A673 (cell line): ENCODE measurements around the gene TCF7L2. TPM values are rescaled to one million over a fixed set of nuclear protein-coding genes. Genes with fewer than 3 reads are reported as not detected.

ENCODE experiments used
- BruUV-seq: library from RNA; stranded (reverse); fragments of 400-500 nt; replicated peaks from 2 replicates; lab custom pipeline; 2021; lab: Mats Ljungman, UMichigan
- CTCF ChIA-PET: fragments of 300-600 bp; sonication (Branson Sonifier 250); formaldehyde crosslinking; loops from one replicate; lab custom pipeline; 2022; ENCODE audit warnings: antibody characterized with exemption; lab: Charles Lee
- POLR2A ChIA-PET: fragments of 300-600 bp; sonication (Branson Sonifier 250); formaldehyde crosslinking; loops from one replicate; lab custom pipeline; 2022; ENCODE audit warnings: antibody characterized with exemption; ENCODE audit not compliant: low non-redundant PET; lab: Charles Lee
- DNase-seq: peaks from one replicate; pipeline ENCODE4 v3.0.0-alpha.2; 2015; ENCODE audit warnings: low spot score
- H3K27ac ChIP-seq: fragments of 200-600 bp; sonication (generic); 2 replicates; pipeline ENCODE4 v1.5.1; 2016; ENCODE audit warnings: mixed run types, low read depth, mild to moderate bottlenecking, mixed read lengths, antibody characterized with exemption, low read length; ENCODE audit not compliant: poor library complexity, severe bottlenecking
- H3K27me3 ChIP-seq: fragments of 200-600 bp; sonication (generic); replicated peaks from 2 replicates; pipeline ENCODE4 v1.6.1; 2017; ENCODE audit warnings: mixed run types, low read depth, mild to moderate bottlenecking, mixed read lengths, antibody characterized with exemption, low read length; ENCODE audit not compliant: insufficient read depth, poor library complexity
- H3K36me3 ChIP-seq: fragments of 200-600 bp; sonication (generic); 2 replicates; pipeline ENCODE4 v1.6.1; 2016; ENCODE audit warnings: mixed run types, mild to moderate bottlenecking, mixed read lengths, antibody characterized with exemption, low read length; ENCODE audit not compliant: insufficient read depth, poor library complexity, severe bottlenecking
- H3K4me1 ChIP-seq: fragments of 200-600 bp; sonication (generic); 2 replicates; pipeline ENCODE4 v1.6.1; 2017; ENCODE audit warnings: mixed run types, mild to moderate bottlenecking, mixed read lengths, antibody characterized with exemption, low read length; ENCODE audit not compliant: insufficient read depth, poor library complexity, severe bottlenecking
- H3K4me3 ChIP-seq: fragments of 200-600 bp; sonication (generic); 2 replicates; pipeline ENCODE4 v1.5.1; 2016; ENCODE audit warnings: low read depth, mixed run types, mild to moderate bottlenecking, mixed read lengths, low read length; ENCODE audit not compliant: poor library complexity, severe bottlenecking
- H3K9me3 ChIP-seq: fragments of 200-600 bp; sonication (generic); 2 replicates; pipeline ENCODE4 v1.6.1; 2016; ENCODE audit warnings: mixed run types, low read depth, mild to moderate bottlenecking, mixed read lengths, antibody characterized with exemption, low read length; ENCODE audit not compliant: poor library complexity, severe bottlenecking
- EZH2 ChIP-seq: fragments of 200-600 bp; sonication (generic); IDR thresholded peaks from 2 replicates; pipeline ENCODE4 v1.6.1; 2017; ENCODE audit warnings: borderline replicate concordance, low read depth, mild to moderate bottlenecking, mixed read lengths, antibody characterized with exemption, low read length; ENCODE audit not compliant: poor library complexity, severe bottlenecking
- intact Hi-C: fragments of 100-400 bp; cut with micrococcal nuclease; formaldehyde crosslinking; loops from one replicate; pipeline ENCODE4 v1.10.0; 2022; ENCODE audit not compliant: unreplicated experiment
- total RNA-seq: library from RNA; stranded (reverse); gene quantifications from 2 replicates; pipeline ENCODE4 v1.2.3, GENCODE V29; 2021
- TF ChIP-seq, protein P1 (sequence below): fragments of 300-800, 200-600 bp; sonication (generic); conservative IDR thresholded peaks from 2 replicates; pipeline ENCODE4 v1.5.1; 2017; ENCODE audit warnings: low read depth, mild to moderate bottlenecking, antibody characterized with exemption, low read length, moderate library complexity, mixed read lengths

Gene TCF7L2
- total RNA-seq, 1 experiment from 2014 or later = 16.8 TPM

GRCh38 chr10:113055458-113055857 is 105.4 kb downstream of the TCF7L2 start:
- POLR2A ChIA-PET = no interaction called here
- no peaks in the 10 kb centered on the region for H3K36me3 ChIP-seq
- DNase-seq = no peak
- no peak overlapping the region for H3K4me3 ChIP-seq
- H3K27me3 ChIP-seq = no peaks in the 10 kb centered on the region
- TF ChIP-seq, protein P1, sequence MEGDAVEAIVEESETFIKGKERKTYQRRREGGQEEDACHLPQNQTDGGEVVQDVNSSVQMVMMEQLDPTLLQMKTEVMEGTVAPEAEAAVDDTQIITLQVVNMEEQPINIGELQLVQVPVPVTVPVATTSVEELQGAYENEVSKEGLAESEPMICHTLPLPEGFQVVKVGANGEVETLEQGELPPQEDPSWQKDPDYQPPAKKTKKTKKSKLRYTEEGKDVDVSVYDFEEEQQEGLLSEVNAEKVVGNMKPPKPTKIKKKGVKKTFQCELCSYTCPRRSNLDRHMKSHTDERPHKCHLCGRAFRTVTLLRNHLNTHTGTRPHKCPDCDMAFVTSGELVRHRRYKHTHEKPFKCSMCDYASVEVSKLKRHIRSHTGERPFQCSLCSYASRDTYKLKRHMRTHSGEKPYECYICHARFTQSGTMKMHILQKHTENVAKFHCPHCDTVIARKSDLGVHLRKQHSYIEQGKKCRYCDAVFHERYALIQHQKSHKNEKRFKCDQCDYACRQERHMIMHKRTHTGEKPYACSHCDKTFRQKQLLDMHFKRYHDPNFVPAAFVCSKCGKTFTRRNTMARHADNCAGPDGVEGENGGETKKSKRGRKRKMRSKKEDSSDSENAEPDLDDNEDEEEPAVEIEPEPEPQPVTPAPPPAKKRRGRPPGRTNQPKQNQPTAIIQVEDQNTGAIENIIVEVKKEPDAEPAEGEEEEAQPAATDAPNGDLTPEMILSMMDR = no peak
- TF ChIP-seq EZH2 = no peak
- H3K27ac ChIP-seq = peak overlapping the region; percentile 84
- intact Hi-C loops = no loop called here
- CTCF ChIA-PET = no interaction called here
- no TSS peak for BruUV-seq
- peaks cover 64% of the 10 kb centered on the region for H3K4me1 ChIP-seq
- H3K9me3 ChIP-seq = no peaks in the 10 kb centered on the region

DNA sequence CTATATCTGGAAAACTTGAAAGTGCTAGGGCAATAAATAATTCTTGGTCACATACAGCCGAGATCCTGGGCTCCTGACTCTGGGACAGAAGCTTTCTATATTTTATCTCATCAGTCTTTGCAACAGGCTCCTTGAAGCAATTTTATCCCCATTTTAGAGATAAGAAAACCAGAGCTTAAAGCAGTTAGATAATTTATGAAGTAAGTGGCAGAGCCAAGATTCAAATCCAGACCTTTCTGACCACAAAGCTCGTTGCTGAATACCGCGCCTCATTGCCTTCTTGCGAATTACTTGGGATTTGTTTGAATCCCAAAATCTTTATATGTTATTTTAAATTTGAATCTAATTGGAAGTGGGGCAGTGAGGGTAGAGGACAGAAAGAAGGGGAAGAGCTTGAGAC is 106.0 kb downstream of the TCF7L2 start:
- Histone ChIP-seq H3K4me3 (no peak overlapping the region), H3K27ac (peak overlapping the region; percentile 84), H3K9me3 (no peaks in the 10 kb centered on the region), H3K27me3 (no peaks in the 10 kb centered on the region), H3K36me3 (no peaks in the 10 kb centered on the region), H3K4me1 (peaks cover 70% of the 10 kb centered on the region)
- no peak for DNase-seq
- BruUV-seq = no TSS peak
- CTCF ChIA-PET = no interaction called here
- TF ChIP-seq, protein P1 = no peak
- no peak for TF ChIP-seq EZH2
- POLR2A ChIA-PET = no interaction called here
- intact Hi-C loops = no loop called here

DNA sequence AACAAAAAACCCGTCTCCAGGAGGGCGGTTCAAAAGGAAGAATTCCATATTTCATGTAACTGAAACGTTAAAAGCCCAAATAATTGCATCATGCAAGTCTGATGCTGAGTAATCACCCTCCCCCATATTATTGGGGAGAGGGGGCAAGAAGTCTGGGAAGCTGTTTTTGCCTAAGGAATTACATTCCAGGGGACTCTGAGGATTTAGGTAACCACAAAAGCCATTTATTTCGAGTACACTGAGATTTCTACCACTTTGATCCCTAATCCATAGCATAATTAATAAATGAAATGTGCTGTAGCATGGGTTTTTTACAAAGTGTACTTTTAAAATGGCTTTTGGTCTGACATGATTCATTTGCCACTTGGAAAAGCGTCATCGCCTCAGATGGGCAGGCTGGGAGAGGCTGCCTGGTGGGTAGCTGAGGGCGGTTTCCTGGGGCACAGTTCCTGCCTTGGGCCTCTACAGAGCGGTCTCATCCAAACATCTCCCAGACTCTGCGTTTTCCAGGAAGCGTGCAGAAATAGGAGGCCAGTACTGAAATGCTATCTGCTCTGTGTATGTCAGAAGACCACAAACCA is 106.5 kb downstream of the TCF7L2 start:
- Histone ChIP-seq H3K4me1 (peaks cover 75% of the 10 kb centered on the region), H3K36me3 (no peaks in the 10 kb centered on the region), H3K27me3 (no peaks in the 10 kb centered on the region), H3K4me3 (no peak overlapping the region), H3K27ac (peak overlapping the region; percentile 84), H3K9me3 (no peaks in the 10 kb centered on the region)
- POLR2A ChIA-PET = no interaction called here
- peak; percentile 53 for DNase-seq
- TF ChIP-seq, protein P1 = no peak
- TF ChIP-seq EZH2 = no peak
- no TSS peak for BruUV-seq
- CTCF ChIA-PET = no interaction called here
- intact Hi-C loops = no loop called here
